GM19239 (cell line): ENCODE data around the gene C20orf173.
"Not testable (repeated sequence)": the region's sequence is repeated elsewhere in the genome, so short reads cannot be mapped to it uniquely, and the experiment has no call there.

ENCODE experiments used
- DNase-seq: peaks from one replicate; pipeline ENCODE4 v3.0.0; 2011; ENCODE audit warnings: low spot score; ENCODE audit not compliant: insufficient read length
- FAIRE-seq: peaks from 2 replicates; lab custom pipeline; 2011; peaks lifted over from hg19 to GRCh38; lab: Jason Lieb, UNC

C20orf173 gene

DNA sequence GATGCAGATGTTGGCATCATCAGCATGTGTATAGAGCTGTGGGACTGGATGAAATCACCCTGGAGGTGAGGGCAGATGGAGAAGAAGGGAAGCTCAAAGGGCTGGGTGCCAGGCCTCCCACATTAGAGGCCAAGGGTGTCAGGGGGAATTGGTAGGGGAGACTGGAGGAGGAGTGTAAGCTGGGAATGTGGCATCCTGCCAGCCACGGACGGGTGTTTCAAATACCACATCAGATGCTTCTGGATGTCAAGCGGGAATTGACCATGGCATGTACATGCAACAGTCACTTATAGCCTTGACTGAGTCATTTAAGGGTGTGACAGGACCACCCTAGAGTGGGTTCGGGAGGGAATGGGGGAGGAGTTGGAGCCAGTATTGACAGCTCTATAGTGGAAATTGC is 22.1 kb upstream of the C20orf173 start:
- DNase-seq = no peak
- no peak for FAIRE-seq

DNA sequence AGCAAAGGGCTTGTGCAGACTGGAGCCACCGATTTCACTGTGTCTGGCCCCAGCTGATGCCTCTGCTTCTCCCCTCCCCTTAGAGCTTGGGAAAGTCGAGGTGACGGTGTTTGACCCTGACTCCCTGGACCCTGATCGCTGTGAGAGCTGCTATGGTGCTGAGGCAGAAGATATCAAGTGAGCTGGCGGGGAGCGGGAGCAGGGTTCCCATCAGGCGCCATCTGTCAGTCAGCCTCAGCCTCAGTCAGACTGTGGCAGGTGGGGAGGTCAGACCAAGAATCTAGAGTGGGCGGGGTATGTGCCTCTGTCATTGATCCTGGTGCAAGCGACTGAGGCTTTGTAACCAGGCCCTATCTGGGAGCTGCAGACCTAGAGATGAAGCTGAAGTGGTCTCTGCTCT is 17.9 kb upstream of the C20orf173 start:
- no peak for FAIRE-seq

GRCh38 chr20:35546127-35546526 is 16.7 kb upstream of the C20orf173 start:
- FAIRE-seq (no peak), DNase-seq (no peak)

More for the DNA sequence above, 17.9 kb upstream of the C20orf173 start:
- DNase-seq = no peak

DNA sequence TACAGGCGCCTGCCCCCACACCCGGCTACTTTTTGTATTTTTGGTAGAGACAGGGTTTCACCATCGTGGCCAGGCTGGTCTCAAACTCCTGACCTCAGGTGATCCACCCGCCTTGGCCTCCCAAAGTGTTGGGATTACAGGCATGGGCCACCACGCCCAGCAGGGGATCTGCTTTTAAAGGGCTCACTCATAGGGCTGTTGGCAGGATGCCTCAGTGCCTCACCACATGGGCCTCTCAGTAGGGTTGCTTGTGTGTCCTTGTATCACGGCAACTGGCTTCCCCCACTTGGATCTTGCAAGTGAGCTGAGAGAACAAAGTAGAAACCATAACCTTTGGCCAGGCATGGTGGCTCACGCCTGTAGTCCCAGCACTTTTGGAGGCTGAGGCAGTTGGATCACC is 15.5 kb upstream of the C20orf173 start:
- not testable (repeated sequence) for DNase-seq, FAIRE-seq

DNA sequence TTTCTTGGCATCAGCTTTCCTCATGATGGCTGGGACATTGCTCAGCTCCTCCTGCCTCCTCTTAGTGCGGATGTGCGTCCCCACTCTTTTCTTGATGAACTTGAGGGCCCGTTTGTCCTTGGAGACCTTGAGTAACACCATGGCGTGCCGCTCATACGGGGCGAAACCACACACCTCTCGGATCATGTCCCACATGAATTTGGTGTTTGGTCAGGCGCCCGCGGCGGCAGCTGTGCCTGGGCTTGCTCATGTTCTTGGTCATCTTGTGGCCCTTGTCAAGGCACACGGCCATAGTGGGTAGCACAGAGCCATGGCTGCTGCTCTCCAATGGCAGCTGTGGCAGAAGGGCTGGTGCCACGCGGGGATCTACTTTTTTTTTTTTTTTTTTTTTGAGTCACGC is 15.0 kb upstream of the C20orf173 start:
- DNase-seq (no peak), FAIRE-seq (no peak)

DNA sequence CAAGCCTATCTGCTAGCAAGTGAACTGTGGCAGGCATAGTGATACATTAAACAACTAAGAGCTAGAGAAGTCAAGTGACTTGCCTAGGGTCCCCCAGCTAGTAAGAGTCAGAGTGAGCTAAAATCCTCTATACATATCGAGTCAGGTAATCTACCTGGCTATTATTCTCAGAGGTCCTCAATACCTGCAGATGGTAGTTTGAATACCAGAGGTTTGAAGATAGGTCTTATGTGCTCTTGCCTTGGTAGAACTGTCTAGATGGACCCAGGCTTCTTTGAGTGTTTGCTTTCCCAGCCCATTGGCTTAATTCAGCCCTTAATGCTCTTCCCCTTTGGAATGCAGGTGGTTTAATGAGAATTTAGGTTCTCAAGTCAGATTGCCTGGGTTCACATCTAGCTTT is 13.5 kb upstream of the C20orf173 start:
- FAIRE-seq (no peak), DNase-seq (no peak)

GRCh38 chr20:35541783-35542662 is 12.6 kb upstream of the C20orf173 start, which contains the start of gene ERGIC3:
Gene ERGIC3 (plus strand): TSS chr20:35542078. CDS start chr20:35542098, 20 bp downstream.
- FAIRE-seq (peak; percentile 96), DNase-seq (peak; percentile 89)

GRCh38 chr20:35541118-35541782 is 11.8 kb upstream of the C20orf173 start:
- no peak for DNase-seq
- FAIRE-seq = no peak

DNA sequence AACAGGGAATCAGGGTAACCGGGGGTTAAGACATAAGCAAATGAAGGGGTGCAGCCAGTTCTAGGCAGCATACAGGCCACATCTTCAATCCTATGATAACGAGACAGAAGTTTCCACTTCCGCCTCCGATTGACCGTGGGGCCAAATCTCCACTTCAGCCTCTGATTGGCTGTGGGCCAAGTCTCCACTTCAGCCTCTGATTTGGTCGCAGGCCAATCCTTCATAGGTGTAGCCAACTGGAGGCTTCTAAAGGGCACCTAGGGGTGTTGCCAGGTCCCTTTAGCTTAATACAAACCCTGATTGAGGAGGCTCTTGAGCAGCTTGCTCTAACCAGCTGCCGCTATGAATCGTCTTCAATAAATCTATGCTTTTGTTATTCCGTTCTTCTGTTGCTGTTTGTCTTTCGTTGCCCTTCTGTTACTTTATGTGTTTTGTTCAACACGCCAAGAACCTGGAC is 10.3 kb upstream of the C20orf173 start:
- DNase-seq (peak; percentile 28), FAIRE-seq (peak; percentile 68)

DNA sequence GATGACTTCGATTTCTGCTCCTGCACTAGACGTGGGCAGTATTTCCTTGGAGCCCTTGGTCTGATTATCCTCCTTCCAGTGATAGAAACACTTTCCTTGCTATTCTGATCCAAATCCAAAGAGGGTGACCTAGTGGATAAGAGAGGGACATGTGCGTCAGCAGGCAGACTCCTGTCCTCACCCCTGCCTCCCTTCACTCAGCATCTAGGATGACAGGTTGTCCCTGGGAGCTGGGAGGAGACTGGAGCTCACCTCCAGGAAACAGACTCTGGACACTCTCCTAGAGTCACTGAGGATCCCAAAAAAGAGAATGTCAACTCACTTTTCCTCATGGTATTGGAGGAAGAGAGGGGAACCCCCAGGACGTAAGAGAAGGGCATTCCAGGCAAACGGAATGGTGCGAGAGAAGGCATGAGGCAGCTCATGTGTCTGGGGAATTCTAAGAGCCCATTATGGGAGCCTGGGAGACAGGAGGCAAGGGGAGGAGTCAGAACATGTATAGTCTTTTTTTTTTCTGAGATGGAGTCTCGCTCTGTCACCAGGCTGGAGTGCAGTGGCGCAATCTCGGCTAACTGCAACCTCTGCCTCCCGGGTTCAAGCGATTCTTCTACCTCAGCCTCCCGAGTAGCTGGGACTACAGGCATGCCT is 2.2 kb downstream of the C20orf173 start:
- DNase-seq (no peak), FAIRE-seq (no peak)

GRCh38 chr20:35525639-35526038 is 3.8 kb downstream of the C20orf173 start:
- DNase-seq (no peak), FAIRE-seq (no peak)

GRCh38 chr20:35523298-35523888 is 6.1 kb downstream of the C20orf173 start:
- DNase-seq (peak; percentile 36), FAIRE-seq (peak; percentile 86)

GRCh38 chr20:35518955-35519354 is 10.5 kb downstream of the C20orf173 start:
- DNase-seq = no peak

GRCh38 chr20:35517767-35518166 is 11.7 kb downstream of the C20orf173 start:
- not testable (repeated sequence) for FAIRE-seq, DNase-seq

More at GRCh38 chr20:35518955-35519354, 10.5 kb downstream of the C20orf173 start:
- no peak for FAIRE-seq

DNA sequence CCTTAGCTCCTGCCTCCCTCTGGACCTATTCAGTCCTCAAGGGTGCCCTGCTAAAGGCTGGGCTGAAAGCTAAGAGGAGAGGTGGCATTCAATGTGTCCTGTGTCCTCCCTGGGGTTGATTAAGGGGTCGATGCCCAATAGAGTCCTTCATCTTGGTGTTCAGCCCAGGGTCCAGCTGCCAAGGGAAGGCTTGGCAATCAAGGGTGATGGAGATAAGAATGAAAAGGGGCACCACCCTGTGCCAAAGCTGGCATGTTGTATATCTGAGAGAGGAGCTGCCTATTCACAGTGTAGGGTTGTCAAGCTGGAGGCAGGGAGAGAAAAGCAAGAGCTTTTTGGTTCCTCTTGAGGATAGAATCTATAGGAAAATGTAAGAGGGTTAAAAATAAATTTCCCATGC is 12.3 kb downstream of the C20orf173 start:
- FAIRE-seq (no peak), DNase-seq (no peak)

DNA sequence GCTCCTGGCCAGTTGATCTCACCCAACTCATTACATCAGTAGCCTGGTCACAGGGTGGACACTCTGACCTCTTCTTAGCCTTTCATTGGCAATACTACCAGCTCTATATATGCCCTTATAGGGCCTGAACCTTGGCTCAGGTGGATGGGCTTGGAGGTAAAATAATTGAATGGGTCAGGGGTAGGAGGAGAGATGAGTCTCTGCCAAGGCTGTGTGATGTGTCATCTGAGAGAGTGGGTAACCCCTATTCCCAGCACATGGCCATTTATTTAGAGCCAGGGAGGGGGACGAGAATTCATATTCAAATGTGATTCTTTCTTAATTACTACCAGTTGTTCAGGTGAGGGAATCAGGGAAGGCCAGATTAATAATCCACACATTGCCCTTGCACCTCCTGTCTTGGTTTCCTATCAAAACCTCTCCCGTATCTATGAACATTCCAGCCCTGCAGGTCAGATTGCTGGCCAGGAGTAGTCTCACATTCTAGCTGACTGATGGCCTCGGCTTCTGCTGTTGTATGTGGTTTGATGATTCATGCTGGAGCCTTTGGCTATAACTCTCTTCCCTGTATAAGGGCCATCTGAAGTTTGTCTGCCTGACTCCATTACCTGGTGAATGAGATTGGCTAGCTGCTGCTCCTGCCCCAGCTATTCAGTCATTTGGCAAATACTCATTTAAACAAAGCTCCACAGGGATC is 13.4 kb downstream of the C20orf173 start:
- no peak for FAIRE-seq
- no peak for DNase-seq

DNA sequence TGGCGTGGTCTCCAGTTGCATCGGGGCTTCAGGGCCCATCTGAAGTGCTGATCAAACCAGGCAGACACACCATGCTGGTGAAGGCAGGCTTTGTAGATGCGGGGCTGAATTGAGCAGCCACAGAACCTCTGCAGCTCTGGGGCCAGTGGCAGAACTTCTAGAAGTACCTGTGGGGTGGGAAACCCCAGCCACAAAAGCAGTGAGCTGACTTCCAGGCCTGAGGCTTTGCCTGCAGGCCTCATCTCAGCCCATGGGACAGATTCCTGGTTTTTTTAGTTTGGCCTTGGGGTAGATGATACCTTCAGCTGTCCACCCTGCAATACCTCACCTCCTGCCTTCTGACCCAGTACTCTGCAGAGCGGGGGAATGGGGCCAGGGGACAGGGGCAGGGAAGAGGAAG is 14.1 kb downstream of the C20orf173 start:
- no peak for FAIRE-seq
- DNase-seq = no peak

DNA sequence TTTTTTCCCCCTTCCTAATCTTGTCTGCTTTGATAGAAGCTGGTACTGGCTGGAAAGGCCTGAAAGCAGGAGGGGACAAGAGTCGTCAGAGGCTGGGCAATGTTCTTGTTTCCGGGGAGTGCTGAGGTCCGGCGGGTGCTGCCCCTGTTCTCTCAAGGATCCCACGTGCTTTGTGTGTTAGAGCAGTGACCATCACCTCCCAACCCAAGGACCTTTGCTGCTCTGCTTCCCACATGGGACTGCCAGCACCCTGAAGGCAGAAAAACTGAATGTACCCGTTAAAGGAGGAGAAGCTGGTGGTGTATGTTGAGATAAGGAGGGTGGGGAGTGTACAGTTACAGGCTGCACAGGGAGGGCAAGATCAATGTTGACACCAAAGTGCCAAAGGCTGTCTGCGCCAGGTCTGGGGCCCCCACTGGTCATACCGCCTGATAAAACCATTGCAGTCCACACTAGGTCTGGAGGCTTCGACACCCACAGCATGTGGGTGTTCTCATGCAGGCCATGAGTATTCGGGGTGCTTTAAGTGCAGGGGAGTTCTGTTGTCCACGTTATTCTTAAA is 15.0 kb downstream of the C20orf173 start:
- no peak for FAIRE-seq

DNA sequence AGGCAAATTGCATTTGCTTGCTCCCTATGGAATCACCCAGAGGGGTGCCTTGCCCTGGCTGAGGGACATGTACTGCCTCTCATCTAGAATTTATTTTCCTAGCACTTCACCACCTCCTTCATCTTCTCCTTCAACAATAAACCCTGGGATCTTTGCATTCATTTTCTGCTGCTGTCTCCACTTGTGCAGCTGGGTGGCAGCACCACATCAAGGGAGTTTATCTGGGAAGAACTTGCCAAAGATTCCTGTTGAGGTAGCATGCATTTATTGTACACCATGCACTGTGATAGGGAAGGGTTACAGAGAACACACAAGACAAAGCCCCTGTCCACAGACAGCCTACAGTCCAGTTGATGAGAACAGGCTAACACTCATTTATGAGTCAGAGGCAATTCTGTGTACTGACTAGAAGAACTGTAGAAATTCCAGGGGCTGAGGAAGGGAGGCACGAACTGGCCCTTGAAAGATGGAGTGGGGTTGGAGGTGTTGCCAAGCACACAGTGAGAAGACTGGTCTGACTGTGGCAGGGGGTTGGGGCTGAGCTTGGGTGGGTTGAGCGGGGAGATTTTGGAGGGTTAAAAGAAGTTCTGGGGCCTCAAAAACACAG is 17.5 kb downstream of the C20orf173 start:
- DNase-seq (no peak), FAIRE-seq (no peak)

More for the DNA sequence above, 15.0 kb downstream of the C20orf173 start:
- no peak for DNase-seq
